ENCODE data around the gene GABRA5. TPM values are rescaled to one million over a fixed set of nuclear protein-coding genes. Genes with fewer than 3 reads are reported as not detected.

Gene GABRA5
- total RNA-seq, 2 donors from 2014 or later: 3.8 to 4.4 TPM

DNA sequence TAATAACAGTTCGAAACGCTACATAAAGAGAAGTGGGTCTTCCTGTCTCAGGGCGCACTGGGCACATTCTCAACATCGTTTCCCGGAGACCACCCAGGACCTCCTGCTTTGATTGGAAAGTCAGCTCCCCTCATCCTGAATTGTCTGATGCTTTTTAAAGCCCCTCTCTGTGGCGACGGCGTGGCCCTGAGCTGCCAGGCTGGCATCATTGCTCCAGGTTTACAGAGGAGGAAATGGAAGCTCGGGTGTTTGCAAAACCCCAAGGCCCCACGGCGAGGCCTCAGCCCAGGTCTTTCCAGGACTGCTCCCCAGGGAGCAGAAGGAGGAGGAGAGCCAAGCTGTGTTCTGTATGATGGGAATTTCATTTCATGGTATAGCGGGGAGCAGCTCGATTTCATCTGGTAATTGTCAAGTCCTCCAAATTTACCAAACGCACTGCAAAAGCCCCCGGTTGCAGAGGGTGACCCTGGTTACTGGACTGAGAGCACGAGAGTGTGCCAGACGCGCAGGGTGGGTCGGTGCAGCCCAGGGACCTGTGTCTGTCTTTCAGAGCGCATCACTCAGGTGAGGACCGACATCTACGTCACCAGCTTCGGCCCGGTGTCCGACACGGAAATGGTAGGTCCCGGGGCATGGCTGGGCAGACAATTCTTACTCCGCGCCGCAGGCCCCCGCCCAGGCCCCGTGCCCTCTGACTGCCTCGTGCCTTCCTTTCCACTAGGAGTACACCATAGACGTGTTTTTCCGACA lies 15.9 kb downstream of the GABRA5 start:
- Histone ChIP-seq H3K4me3 (ENCODE audit: low read length) (no peak overlapping the region), H3K9ac (ENCODE audit: extremely low read depth, low read length, poor library complexity, severe bottlenecking) (no peak overlapping the region), H3K27me3 (ENCODE audit: control insufficient read depth, insufficient read depth, low read length, poor library complexity, severe bottlenecking) (no peaks in the 10 kb centered on the region), H3K9me3 (ENCODE audit: control insufficient read depth, low read length) (no peaks in the 10 kb centered on the region), H3K27ac (ENCODE audit: low read depth, low read length) (peak overlapping the region; percentile 4), H3K4me1 (ENCODE audit: control insufficient read depth, insufficient read depth, low read length) (peaks cover 5% of the 10 kb centered on the region), H3K36me3 (ENCODE audit: control insufficient read depth, insufficient read depth, low read length) (peaks cover 3% of the 10 kb centered on the region)
- H3K4me1 Mint-ChIP-seq: peaks cover 6% of the 10 kb centered on the region
- H3K27me3 Mint-ChIP-seq (ENCODE audit: insufficient read depth): no peaks in the 10 kb centered on the region
- no peaks in the 10 kb centered on the region for H3K9me3 Mint-ChIP-seq
- TF ChIP-seq CTCF (conservative IDR thresholded peaks at IDR 0.05): no peak
- DNase-seq: no peak
- peaks cover 3% of the 10 kb centered on the region for H3K36me3 Mint-ChIP-seq (ENCODE audit: low read depth)
- H3K4me3 Mint-ChIP-seq: no peak overlapping the region
- no peak overlapping the region for H3K27ac Mint-ChIP-seq
- WGBS, 2 experiments (ENCODE audit: insufficient coverage in 1 of 2, insufficient read length in 1 of 2): 94% methylated on average over 34 to 35 of the region's 35 CpGs

GRCh38 chr15:26883466-26883865 lies 16.6 kb downstream of the GABRA5 start:
- H3K9ac ChIP-seq (ENCODE audit: extremely low read depth, low read length, poor library complexity, severe bottlenecking): no peak overlapping the region
- no peak overlapping the region for H3K27ac ChIP-seq (ENCODE audit: low read depth, low read length)
- H3K36me3 ChIP-seq (ENCODE audit: control insufficient read depth, insufficient read depth, low read length): peaks cover 3% of the 10 kb centered on the region
- H3K4me1 Mint-ChIP-seq: peaks cover 5% of the 10 kb centered on the region
- no peaks in the 10 kb centered on the region for H3K27me3 ChIP-seq (ENCODE audit: control insufficient read depth, insufficient read depth, low read length, poor library complexity, severe bottlenecking)
- no peaks in the 10 kb centered on the region for H3K9me3 Mint-ChIP-seq
- peaks cover 3% of the 10 kb centered on the region for H3K4me1 ChIP-seq (ENCODE audit: control insufficient read depth, insufficient read depth, low read length)
- no peak overlapping the region for H3K4me3 ChIP-seq (ENCODE audit: low read length)
- no peak for TF ChIP-seq CTCF (conservative IDR thresholded peaks at IDR 0.05)
- H3K27me3 Mint-ChIP-seq (ENCODE audit: insufficient read depth): no peaks in the 10 kb centered on the region
- no peak overlapping the region for H3K27ac Mint-ChIP-seq
- DNase-seq: no peak
- H3K9me3 ChIP-seq (ENCODE audit: control insufficient read depth, low read length): no peaks in the 10 kb centered on the region
- H3K36me3 Mint-ChIP-seq (ENCODE audit: low read depth): peaks cover 3% of the 10 kb centered on the region
- H3K4me3 Mint-ChIP-seq: no peak overlapping the region
- 93 to 99% methylated on average over 14 to 32 of the region's 32 CpGs for WGBS, 2 experiments (ENCODE audit: insufficient coverage in 1 of 2, insufficient read length in 1 of 2)

DNA sequence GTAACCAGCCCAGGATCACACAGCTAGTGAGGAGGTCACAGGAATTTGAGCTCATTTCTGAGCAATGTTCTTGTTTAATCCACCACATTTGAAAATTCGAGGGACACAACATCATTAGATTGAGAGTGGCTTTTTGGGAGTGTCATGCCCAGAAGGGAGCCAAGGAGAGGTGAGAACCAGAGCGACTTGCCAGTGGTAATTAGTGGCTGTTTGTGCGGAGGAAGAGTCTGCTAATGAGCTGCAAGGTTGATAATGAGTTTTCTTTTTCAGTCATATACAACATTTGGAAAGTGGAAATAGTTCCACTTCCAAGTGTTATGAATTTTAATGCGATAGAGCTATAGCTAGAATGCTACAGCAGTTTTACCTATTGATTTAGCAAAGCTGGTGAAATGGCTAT lies 19.7 kb downstream of the GABRA5 start:
- Histone ChIP-seq H3K4me3 (ENCODE audit: low read length) (no peak overlapping the region), H3K27ac (ENCODE audit: low read depth, low read length) (no peak overlapping the region), H3K4me1 (ENCODE audit: control insufficient read depth, insufficient read depth, low read length) (peaks cover 3% of the 10 kb centered on the region), H3K9me3 (ENCODE audit: control insufficient read depth, low read length) (no peaks in the 10 kb centered on the region), H3K27me3 (ENCODE audit: control insufficient read depth, insufficient read depth, low read length, poor library complexity, severe bottlenecking) (no peaks in the 10 kb centered on the region), H3K9ac (ENCODE audit: extremely low read depth, low read length, poor library complexity, severe bottlenecking) (no peak overlapping the region), H3K36me3 (ENCODE audit: control insufficient read depth, insufficient read depth, low read length) (peaks cover 3% of the 10 kb centered on the region)
- peaks cover 3% of the 10 kb centered on the region for H3K36me3 Mint-ChIP-seq (ENCODE audit: low read depth)
- DNase-seq: no peak
- no peaks in the 10 kb centered on the region for H3K9me3 Mint-ChIP-seq
- H3K27ac Mint-ChIP-seq: no peak overlapping the region
- no peak overlapping the region for H3K4me3 Mint-ChIP-seq
- no peaks in the 10 kb centered on the region for H3K27me3 Mint-ChIP-seq (ENCODE audit: insufficient read depth)
- TF ChIP-seq CTCF (conservative IDR thresholded peaks at IDR 0.05): no peak
- peaks cover 7% of the 10 kb centered on the region for H3K4me1 Mint-ChIP-seq
- 91 to 93% methylated on average over 3 to 4 of the region's 4 CpGs for WGBS, 2 experiments (ENCODE audit: insufficient coverage in 1 of 2, insufficient read length in 1 of 2)

All from endodermal cell (in vitro differentiated cells).